Measurements from ENCODE around the gene GATA6.

The GATA6 gene

GRCh38 chr18:22169011-22169888 is at the start of gene GATA6:
Gene GATA6 (plus strand): TSS chr18:22169589. CDS start chr18:22171145, 1,556 bp downstream.
- DNase-seq, result peak; percentile 84

- DNase-seq, result no peak
Measured at GRCh38 chr18:22124970-22125369, 44.4 kb upstream of the GATA6 start.

- no peak for DNase-seq
Measured at GRCh38 chr18:22128954-22129353, 40.4 kb upstream of the GATA6 start.

GRCh38 chr18:22129778-22130177 is 39.6 kb upstream of the GATA6 start:
- no peak for DNase-seq

- DNase-seq, result no peak
Measured at GRCh38 chr18:22132258-22132657, 37.1 kb upstream of the GATA6 start.

- DNase-seq, result no peak
Measured at GRCh38 chr18:22132763-22133162, 36.6 kb upstream of the GATA6 start.

- no peak for DNase-seq
Measured at GRCh38 chr18:22136395-22136794, 33.0 kb upstream of the GATA6 start.

- no peak for DNase-seq
Measured at GRCh38 chr18:22141211-22141610, 28.2 kb upstream of the GATA6 start.

- no peak for DNase-seq
Measured at GRCh38 chr18:22143347-22144340, 25.7 kb upstream of the GATA6 start.

- no peak for DNase-seq
Measured at GRCh38 chr18:22145160-22145559, 24.2 kb upstream of the GATA6 start.

- DNase-seq, result no peak
Measured at GRCh38 chr18:22149710-22150109, 19.7 kb upstream of the GATA6 start.

- no peak for DNase-seq
Measured at GRCh38 chr18:22152093-22152492, 17.3 kb upstream of the GATA6 start.

GRCh38 chr18:22153428-22153827 is 16.0 kb upstream of the GATA6 start:
- DNase-seq, result no peak

- no peak for DNase-seq
Measured at GRCh38 chr18:22155584-22155983, 13.8 kb upstream of the GATA6 start.

- no peak for DNase-seq
Measured at GRCh38 chr18:22159014-22159413, 10.4 kb upstream of the GATA6 start.

GRCh38 chr18:22161090-22161489 is 8.3 kb upstream of the GATA6 start:
- no peak for DNase-seq

- no peak for DNase-seq
Measured at GRCh38 chr18:22163416-22164161, 5.8 kb upstream of the GATA6 start.

GRCh38 chr18:22164337-22165048 is 4.9 kb upstream of the GATA6 start:
- DNase-seq, result no peak

- no peak for DNase-seq
Measured at GRCh38 chr18:22165049-22165602, 4.3 kb upstream of the GATA6 start.

GRCh38 chr18:22165603-22166068 is 3.8 kb upstream of the GATA6 start:
- DNase-seq, result no peak

GRCh38 chr18:22166069-22166950 is 3.1 kb upstream of the GATA6 start:
- peak; percentile 45 for DNase-seq
